Measurements from ENCODE around the gene CPA5. TPM values are rescaled to one million over a fixed set of nuclear protein-coding genes. Genes with fewer than 3 reads are reported as not detected.

CPA5 gene
- polyA plus RNA-seq, 1 of the 3 experiments (the other 2 are of a cell fraction) = 1.3 TPM

DNA sequence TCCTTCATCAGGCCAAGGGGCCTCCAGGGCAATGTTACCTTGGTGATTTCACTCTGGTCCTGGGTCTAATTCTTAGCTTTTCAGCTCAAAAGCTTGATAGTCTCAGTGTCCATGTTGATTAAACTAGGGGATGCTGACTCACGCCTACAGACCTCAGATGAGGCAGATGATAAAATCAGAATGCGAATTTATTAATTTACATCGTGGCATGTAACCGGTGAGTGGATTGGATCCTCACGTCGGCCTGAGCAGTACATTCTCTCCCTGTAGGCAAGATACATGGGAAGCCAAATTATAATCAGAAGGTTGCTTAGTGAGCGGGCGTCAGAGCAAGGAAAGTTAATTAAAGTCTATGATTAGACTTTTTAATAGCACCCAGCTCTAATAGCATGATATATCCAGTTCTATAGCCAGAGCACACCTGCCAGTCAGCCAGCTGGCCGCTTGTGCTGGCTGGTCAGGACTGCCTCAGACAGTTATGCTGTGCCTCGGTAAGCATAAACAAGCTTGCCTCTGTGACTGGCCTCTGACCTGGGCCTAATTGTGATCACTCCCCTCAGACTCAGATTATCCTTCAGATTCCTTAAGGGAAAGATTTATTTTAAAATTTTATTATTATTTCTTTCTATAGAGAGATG lies 20.2 kb upstream of the CPA5 start (continued):
- TF ChIP-seq POLR2AphosphoS5 (IDR thresholded peaks at IDR 0.05; ENCODE audit: low read depth, low read length) (peak; percentile 59; the same call in 1 of the 2 replicates), EZH2phosphoT487 (IDR thresholded peaks at IDR 0.05; ENCODE audit: borderline replicate concordance, low read depth) (no peak), GATA2 (CRISPR knock-in tag; IDR thresholded peaks at IDR 0.05) (0 out of 2 replicates have a peak, but pooled peaks have one; percentile 20), FOSL2 (IDR thresholded peaks at IDR 0.05; ENCODE audit: borderline replicate concordance, low read depth) (peak; percentile 79; the same call in 1 of the 2 replicates), YY1 (IDR thresholded peaks at IDR 0.05; ENCODE audit: low read depth) (peak; percentile 38; the same call in 1 of the 2 replicates)
- TF ChIP-seq, protein P1, sequence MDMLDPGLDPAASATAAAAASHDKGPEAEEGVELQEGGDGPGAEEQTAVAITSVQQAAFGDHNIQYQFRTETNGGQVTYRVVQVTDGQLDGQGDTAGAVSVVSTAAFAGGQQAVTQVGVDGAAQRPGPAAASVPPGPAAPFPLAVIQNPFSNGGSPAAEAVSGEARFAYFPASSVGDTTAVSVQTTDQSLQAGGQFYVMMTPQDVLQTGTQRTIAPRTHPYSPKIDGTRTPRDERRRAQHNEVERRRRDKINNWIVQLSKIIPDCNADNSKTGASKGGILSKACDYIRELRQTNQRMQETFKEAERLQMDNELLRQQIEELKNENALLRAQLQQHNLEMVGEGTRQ (IDR thresholded peaks at IDR 0.05; ENCODE audit: borderline replicate concordance, low read depth, low read length) = no peak

DNA sequence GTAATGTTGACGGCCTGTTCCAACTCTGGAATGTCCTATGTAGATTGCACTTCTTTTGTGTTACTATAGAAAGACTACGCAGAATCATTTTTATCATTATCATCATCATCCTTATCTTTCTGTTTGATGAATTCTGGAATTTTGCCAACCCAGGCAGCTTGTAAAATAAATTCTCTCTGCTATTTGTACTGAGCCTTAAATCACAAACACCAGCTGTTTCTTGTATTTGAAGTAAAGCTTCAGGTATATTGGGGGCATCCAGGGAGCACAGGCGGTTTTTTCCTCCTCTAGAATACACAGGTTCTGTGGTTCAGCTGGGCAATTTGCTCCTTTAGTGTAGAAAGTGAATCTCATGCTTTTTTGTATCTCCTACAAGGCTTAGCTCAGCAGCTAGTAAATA lies 14.9 kb upstream of the CPA5 start:
- ChIA-PET CTCF (interaction anchor here (0.8 to 1.5 kb wide), 3 partner anchors 9 to 429 kb away, joined by 3 read pairs; no protein-coding TSS in a partner anchor), POLR2A (no interaction called here)
- Histone ChIP-seq H3K27me3 (ENCODE audit: insufficient read depth) (no peaks in the 10 kb centered on the region), H3F3A (replicated peaks; ENCODE audit: insufficient read depth) (peaks cover 2% of the 10 kb centered on the region), H3K4me1 (ENCODE audit: control insufficient read depth in 1 of 2, insufficient read depth in 2 of 2, low read depth in 1 of 2, low read length in 1 of 2) (peaks cover 0 to 7% of the 10 kb centered on the region in 2 experiments; a peak in 3 of 4 replicates), H3K9me2 (no peaks in the 10 kb centered on the region), H3K36me3 (replicated peaks in 1 of 2; ENCODE audit: control insufficient read depth in 1 of 2, insufficient read depth in 2 of 2, low read length in 1 of 2) (no peaks in the 10 kb centered on the region), H4K20me1 (ENCODE audit: insufficient read depth) (no peaks in the 10 kb centered on the region), H3K4me2 (no peak overlapping the region), H2AFZ (ENCODE audit: low read depth) (no peak overlapping the region), H3K79me2 (ENCODE audit: insufficient read depth) (no peaks in the 10 kb centered on the region), H3K9ac (no peak overlapping the region), H3K9me3 (no peaks in the 10 kb centered on the region), H3K4me3 (ENCODE audit: low read depth in 2 of 2, low read length in 1 of 2) (no peak overlapping the region), H3K27ac (ENCODE audit: low read depth in 2 of 2, low read length in 1 of 2) (no peak overlapping the region)
- TF ChIP-seq RXRA (IDR thresholded peaks at IDR 0.05; ENCODE audit: borderline replicate concordance, low read depth) = no peak
- TF ChIP-seq, protein P1 (IDR thresholded peaks at IDR 0.05; ENCODE audit: borderline replicate concordance, low read depth, low read length) = no peak
- TF ChIP-seq GATA2 (CRISPR knock-in tag; IDR thresholded peaks at IDR 0.05) = 0 out of 2 replicates have a peak, but pooled peaks have one; percentile 25
- whole genome bisulfite sequencing (ENCODE audit: low lambda C conversion rate) = 81% methylated on average over 3 of the region's 3 CpGs
- no peak for DNase-seq

DNA sequence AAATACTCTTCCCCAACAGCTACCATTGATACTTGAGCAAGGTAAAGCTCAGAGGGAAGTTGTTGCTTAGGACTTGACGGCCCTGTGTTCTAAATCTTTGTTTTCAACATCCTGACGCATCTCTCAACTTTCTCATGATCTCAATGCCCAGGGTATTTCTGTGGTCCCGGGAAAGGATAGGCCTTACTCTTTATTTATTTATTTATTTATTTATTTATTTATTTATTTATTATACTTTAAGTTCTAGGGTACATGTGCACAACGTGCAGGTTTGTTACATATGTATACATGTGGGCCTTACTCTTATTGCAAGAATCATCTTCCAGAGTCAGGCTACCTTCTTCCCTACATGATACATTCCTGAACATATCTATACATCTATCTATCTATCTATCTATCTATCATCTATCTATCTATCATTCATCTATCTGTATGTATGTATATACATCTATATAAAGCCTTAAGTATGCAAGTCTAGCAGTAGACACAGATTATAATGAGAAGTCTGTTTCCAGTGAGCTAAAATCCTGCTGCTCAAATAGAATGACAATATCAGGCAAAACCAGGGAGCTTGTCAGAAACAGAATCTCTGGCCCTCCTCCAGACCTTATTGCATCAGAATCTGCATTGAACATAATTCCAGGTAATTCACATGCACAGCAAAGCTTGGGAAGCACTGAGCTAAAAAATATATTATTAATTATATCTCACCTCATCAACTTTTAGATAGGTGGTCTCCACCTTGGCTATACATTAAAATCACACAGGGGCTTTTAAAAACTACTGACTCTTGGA lies 12.2 kb upstream of the CPA5 start:
- TF ChIP-seq GATA2 (CRISPR knock-in tag; IDR thresholded peaks at IDR 0.05) = peak; percentile 47
- no peak for TF ChIP-seq RAD21 (IDR thresholded peaks at IDR 0.05; ENCODE audit: low read length)
- no peaks in the 10 kb centered on the region for H3K79me2 ChIP-seq (ENCODE audit: insufficient read depth)
- DNase-seq = no peak
- no peak overlapping the region for H3K4me2 ChIP-seq
- H3K4me1 ChIP-seq (ENCODE audit: control insufficient read depth in 1 of 2, insufficient read depth in 2 of 2, low read depth in 1 of 2, low read length in 1 of 2) = peaks cover 0 to 7% of the 10 kb centered on the region in 2 experiments; a peak in 2 of 4 replicates
- H3K9me3 ChIP-seq = no peaks in the 10 kb centered on the region
- ChIA-PET CTCF (interaction anchor here (0.5 to 1.1 kb wide), 6 partner anchors 8 to 426 kb away, joined by 3 to 5 read pairs (median 3); no protein-coding TSS in a partner anchor), POLR2A (interaction anchor here (0.6 kb wide), 1 partner anchor 263 kb away, joined by 3 read pairs; no protein-coding TSS in a partner anchor)
- H3K9me2 ChIP-seq = no peaks in the 10 kb centered on the region
- H3K4me3 ChIP-seq (ENCODE audit: low read depth in 2 of 2, low read length in 1 of 2) = no peak overlapping the region
- H3K27ac ChIP-seq (ENCODE audit: low read depth in 2 of 2, low read length in 1 of 2) = no peak overlapping the region
- H4K20me1 ChIP-seq (ENCODE audit: insufficient read depth) = no peaks in the 10 kb centered on the region
- no peak overlapping the region for H3K9ac ChIP-seq
- H3K27me3 ChIP-seq (ENCODE audit: insufficient read depth) = no peaks in the 10 kb centered on the region
- no peak overlapping the region for H2AFZ ChIP-seq (ENCODE audit: low read depth)
- H3K36me3 ChIP-seq (replicated peaks in 1 of 2; ENCODE audit: control insufficient read depth in 1 of 2, insufficient read depth in 2 of 2, low read length in 1 of 2) = no peaks in the 10 kb centered on the region
- H3F3A ChIP-seq (replicated peaks; ENCODE audit: insufficient read depth) = no peaks in the 10 kb centered on the region
- WGBS (ENCODE audit: low lambda C conversion rate) = 76% methylated on average over 4 of the region's 4 CpGs

Measured in SK-N-SH (cell line).